22Rv1 (cell line): ENCODE results near the gene THEMIS.

Source experiments
- CTCF ChIP-seq: fragments of 450-650 bp; IDR thresholded peaks from 2 replicates; pipeline ENCODE4 v1.5.1; 2017; ENCODE audit warnings: mild to moderate bottlenecking
- ZFX ChIP-seq: fragments of 450-650 bp; IDR thresholded peaks from 2 replicates; pipeline ENCODE4 v1.6.1; 2017; ENCODE audit warnings: antibody characterized with exemption, borderline replicate concordance

GRCh38 chr6:127812985-127813698 lies 87.7 kb downstream of the THEMIS start:
- TF ChIP-seq CTCF (no peak), ZFX (no peak)
